Cardiac muscle cell (in vitro differentiated cells and primary cell): ENCODE measurements around the gene SP6. TPM values are rescaled to one million over a fixed set of nuclear protein-coding genes. Genes with fewer than 3 reads are reported as not detected.

Experiments used
- DNase-seq, 2 donors: peaks; one replicate each; pipeline versions ENCODE4 v3.0.0 to v3.0.0-alpha.2; 2010 to 2017; ENCODE audit warnings: low read depth in 1 of 2, low spot score in 1 of 2
- H3K27ac ChIP-seq: fragments of 200-600 bp; sonication (generic); 2 replicates; pipeline ENCODE4 v1.5.1; 2016
- H3K27me3 ChIP-seq: fragments of 200-600 bp; sonication (generic); 2 replicates; pipeline ENCODE4 v1.6.0; 2016; ENCODE audit warnings: control low read depth
- H3K36me3 ChIP-seq: fragments of 200-600 bp; sonication (generic); 2 replicates; pipeline ENCODE4 v1.5.1; 2016; ENCODE audit warnings: control low read depth
- H3K4me1 ChIP-seq: fragments of 200-600 bp; sonication (generic); 2 replicates; pipeline ENCODE4 v1.8.1; 2017; ENCODE audit warnings: low read depth, mild to moderate bottlenecking, mixed run types
- H3K4me3 ChIP-seq: fragments of 200-600 bp; sonication (generic); 2 replicates; pipeline ENCODE4 v1.5.1; 2016; ENCODE audit warnings: mild to moderate bottlenecking
- H3K9me3 ChIP-seq: fragments of 200-600 bp; sonication (generic); 2 replicates; pipeline ENCODE4 v1.5.1; 2017; ENCODE audit warnings: low read depth, mild to moderate bottlenecking, control low read depth
- polyA plus RNA-seq: library from polyadenylated mRNA; unstranded; fragments of >200 nt; fragmentation: Nextera tagmentation; extraction: Ambion mirVana; gene quantifications from 2 replicates; pipeline ENCODE4 v1.2.1, GENCODE V29; 2016
- total RNA-seq: library from RNA; depleted of rRNA; stranded (reverse); fragments of >200 nt; gene quantifications from 2 replicates; pipeline ENCODE4 v1.2.3, GENCODE V29; 2016
- TF ChIP-seq, protein P1 (sequence below): IDR thresholded peaks from 2 replicates; pipeline ENCODE4 v1.5.1; 2012; ENCODE audit warnings: low read depth, mild to moderate bottlenecking, low read length

Gene SP6
- total and polyA plus RNA-seq, 2 experiments from 2014 or later, result 5.0 to 5.8 TPM

DNA sequence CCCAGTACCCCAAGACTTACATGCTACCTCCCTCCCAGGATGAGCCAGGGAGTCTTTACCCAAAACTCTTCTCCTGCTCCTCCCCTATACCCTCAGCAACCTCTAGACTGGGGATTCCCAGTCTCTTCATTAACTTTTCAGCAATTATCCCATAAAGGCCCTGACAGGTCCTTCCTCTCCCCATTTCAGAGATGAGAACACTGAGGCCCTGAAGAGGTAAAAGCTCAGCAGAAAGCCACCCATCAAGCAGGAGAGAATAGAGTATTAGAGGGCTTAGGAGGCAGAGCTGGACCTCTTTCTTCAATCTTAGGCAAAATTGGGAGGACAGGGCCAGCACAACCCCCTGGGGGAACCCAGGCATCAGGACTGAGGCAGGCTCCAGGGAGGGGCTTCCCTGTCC is 5.9 kb upstream of the SP6 start:
- no peak for DNase-seq
- no peaks in the 10 kb centered on the region for H3K9me3 ChIP-seq
- H3K27ac ChIP-seq, result no peak overlapping the region
- H3K4me3 ChIP-seq, result no peak overlapping the region
- peaks cover 24% of the 10 kb centered on the region for H3K27me3 ChIP-seq
- TF ChIP-seq, protein P1, sequence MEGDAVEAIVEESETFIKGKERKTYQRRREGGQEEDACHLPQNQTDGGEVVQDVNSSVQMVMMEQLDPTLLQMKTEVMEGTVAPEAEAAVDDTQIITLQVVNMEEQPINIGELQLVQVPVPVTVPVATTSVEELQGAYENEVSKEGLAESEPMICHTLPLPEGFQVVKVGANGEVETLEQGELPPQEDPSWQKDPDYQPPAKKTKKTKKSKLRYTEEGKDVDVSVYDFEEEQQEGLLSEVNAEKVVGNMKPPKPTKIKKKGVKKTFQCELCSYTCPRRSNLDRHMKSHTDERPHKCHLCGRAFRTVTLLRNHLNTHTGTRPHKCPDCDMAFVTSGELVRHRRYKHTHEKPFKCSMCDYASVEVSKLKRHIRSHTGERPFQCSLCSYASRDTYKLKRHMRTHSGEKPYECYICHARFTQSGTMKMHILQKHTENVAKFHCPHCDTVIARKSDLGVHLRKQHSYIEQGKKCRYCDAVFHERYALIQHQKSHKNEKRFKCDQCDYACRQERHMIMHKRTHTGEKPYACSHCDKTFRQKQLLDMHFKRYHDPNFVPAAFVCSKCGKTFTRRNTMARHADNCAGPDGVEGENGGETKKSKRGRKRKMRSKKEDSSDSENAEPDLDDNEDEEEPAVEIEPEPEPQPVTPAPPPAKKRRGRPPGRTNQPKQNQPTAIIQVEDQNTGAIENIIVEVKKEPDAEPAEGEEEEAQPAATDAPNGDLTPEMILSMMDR, result no peak
- no peaks in the 10 kb centered on the region for H3K36me3 ChIP-seq
- H3K4me1 ChIP-seq, result peaks cover 4% of the 10 kb centered on the region

DNA sequence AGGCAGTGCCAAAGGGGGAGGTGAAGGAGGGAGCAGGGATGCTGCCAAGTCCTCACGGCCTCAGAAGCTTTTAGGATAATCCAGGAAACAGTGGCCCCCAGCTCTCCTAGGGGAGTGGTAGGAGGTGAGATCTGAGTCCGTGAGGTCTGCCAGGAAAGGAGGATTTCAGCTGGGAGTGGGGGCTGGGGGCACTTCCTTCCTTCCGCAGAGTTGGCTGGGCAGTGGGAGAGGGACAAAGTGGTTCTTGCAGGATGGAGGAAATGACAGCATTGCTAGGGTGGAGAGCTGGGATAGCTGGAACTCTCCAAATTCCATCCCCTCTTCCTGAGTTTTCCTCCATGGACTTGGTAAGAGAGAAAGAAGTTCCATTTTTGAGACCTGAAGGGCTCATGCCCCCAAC is 4.8 kb upstream of the SP6 start:
- H3K9me3 ChIP-seq, result no peaks in the 10 kb centered on the region
- H3K27ac ChIP-seq, result no peak overlapping the region
- H3K27me3 ChIP-seq, result peaks cover 30% of the 10 kb centered on the region
- no peaks in the 10 kb centered on the region for H3K36me3 ChIP-seq
- peak in 1 of 2 donors; percentile 34 for DNase-seq
- TF ChIP-seq, protein P1, result no peak
- no peak overlapping the region for H3K4me3 ChIP-seq
- peaks cover 5% of the 10 kb centered on the region for H3K4me1 ChIP-seq

DNA sequence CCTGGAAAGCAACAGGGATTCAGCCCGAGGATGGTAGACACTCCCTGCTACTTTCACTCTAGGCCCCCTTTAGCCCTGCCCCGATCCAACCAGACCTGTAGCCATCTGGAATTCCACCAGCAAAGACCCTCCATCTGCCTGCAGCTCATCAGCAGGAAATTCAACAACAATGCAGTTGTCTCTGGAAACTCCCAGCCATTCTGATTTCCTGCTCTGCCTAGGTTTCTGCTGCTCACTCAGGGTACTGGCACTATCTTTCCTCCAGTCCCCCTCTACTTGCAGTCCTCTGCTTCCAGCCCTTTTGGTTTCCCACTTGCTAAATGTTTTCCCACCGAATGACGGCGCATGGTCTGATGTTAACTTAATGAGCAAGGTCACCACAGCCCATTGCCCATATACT is 2.7 kb upstream of the SP6 start:
- DNase-seq, result no peak
- TF ChIP-seq, protein P1, result no peak
- no peak overlapping the region for H3K27ac ChIP-seq
- no peak overlapping the region for H3K4me3 ChIP-seq
- H3K36me3 ChIP-seq, result no peaks in the 10 kb centered on the region
- peaks cover 42% of the 10 kb centered on the region for H3K27me3 ChIP-seq
- no peaks in the 10 kb centered on the region for H3K9me3 ChIP-seq
- H3K4me1 ChIP-seq, result peaks cover 5% of the 10 kb centered on the region

DNA sequence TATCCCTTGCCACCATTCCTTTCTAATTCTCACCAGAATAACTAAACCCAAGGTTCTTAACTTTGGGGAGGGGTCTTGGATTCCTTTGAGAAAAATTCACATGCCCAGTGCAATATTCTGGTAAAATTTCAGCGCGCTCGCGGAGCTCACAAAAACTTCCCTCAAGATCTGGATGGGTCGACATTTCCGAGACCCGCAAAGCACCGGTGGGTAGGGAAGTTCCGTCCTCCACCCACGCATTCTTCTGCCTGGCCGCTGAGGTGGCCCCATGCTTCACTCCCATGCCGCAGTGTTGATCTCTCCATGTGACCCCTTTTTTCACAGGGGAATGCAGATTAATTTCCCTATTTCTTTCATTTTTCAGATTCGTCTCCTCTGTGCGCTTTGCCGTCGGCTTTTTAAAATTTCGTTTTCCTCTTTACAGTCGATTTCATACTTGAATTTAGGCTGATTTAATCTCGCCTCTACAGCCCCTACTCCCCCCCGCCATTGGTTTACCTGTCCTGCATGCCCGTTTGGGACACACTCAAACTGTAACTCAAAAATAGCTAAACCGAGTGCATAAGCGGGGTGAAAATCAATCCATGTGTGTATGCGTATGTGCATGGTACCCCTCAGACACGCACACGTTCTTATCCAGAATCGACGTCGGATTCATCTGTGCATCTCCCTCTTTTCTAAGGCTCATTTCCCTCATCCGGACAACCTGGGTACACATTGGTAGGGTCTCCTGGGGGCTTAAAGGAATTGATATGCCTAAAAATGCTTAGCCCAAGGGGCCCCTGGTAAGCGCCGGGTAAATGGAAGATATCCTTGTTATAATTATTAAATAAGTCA is 1.4 kb upstream of the SP6 start:
- DNase-seq, result no peak

DNA sequence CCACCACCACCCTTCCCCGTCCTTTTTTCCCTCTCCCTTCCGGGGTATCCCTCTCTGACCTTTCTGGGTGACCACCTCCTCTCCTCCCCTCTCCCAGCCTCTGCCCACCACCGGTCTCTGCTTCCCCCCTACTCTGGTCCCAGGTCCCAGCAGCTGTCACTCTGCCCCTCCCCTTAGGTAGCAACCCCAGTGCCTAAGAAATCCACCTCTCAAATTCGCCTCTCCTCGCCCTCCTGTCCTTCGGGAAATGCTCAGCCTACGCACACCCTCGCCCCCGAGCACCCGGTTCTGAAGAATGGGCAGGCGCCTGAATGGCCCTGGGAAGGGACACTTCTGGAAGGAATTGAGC is 775 bp upstream of the SP6 start:
- no peaks in the 10 kb centered on the region for H3K36me3 ChIP-seq
- peaks cover 8% of the 10 kb centered on the region for H3K4me1 ChIP-seq
- TF ChIP-seq, protein P1, result no peak
- H3K9me3 ChIP-seq, result no peaks in the 10 kb centered on the region
- H3K27me3 ChIP-seq, result peaks cover 53% of the 10 kb centered on the region
- no peak overlapping the region for H3K27ac ChIP-seq
- DNase-seq, result no peak
- no peak overlapping the region for H3K4me3 ChIP-seq

More for the DNA sequence above, 1.4 kb upstream of the SP6 start:
- TF ChIP-seq, protein P1, result no peak
- no peak overlapping the region for H3K27ac ChIP-seq
- H3K36me3 ChIP-seq, result no peaks in the 10 kb centered on the region
- peaks cover 5% of the 10 kb centered on the region for H3K4me1 ChIP-seq
- no peaks in the 10 kb centered on the region for H3K9me3 ChIP-seq
- H3K27me3 ChIP-seq, result peaks cover 53% of the 10 kb centered on the region
- H3K4me3 ChIP-seq, result no peak overlapping the region
